Hepatocyte (in vitro differentiated cells): ENCODE results near the gene NPAS3.

Experiments used
- EZH2 ChIP-seq: fragments of 200-600 bp; sonication (generic); IDR thresholded peaks from 2 replicates; pipeline ENCODE4 v1.6.1; 2016; ENCODE audit warnings: antibody characterized with exemption, mild to moderate bottlenecking, borderline replicate concordance
- EZH2phosphoT487 ChIP-seq: fragments of 200-600 bp; sonication (generic); IDR thresholded peaks from one replicate; pipeline ENCODE4 v1.6.1; 2018; ENCODE audit warnings: antibody characterized with exemption, mild to moderate bottlenecking, low read depth, moderate library complexity; ENCODE audit not compliant: unreplicated experiment, severe bottlenecking
- TF ChIP-seq, protein P1 (sequence below): fragments of 200-600 bp; sonication (generic); IDR thresholded peaks from 2 replicates; pipeline ENCODE4 v1.5.1; 2016; ENCODE audit warnings: antibody characterized with exemption, mild to moderate bottlenecking; ENCODE audit not compliant: poor library complexity

DNA sequence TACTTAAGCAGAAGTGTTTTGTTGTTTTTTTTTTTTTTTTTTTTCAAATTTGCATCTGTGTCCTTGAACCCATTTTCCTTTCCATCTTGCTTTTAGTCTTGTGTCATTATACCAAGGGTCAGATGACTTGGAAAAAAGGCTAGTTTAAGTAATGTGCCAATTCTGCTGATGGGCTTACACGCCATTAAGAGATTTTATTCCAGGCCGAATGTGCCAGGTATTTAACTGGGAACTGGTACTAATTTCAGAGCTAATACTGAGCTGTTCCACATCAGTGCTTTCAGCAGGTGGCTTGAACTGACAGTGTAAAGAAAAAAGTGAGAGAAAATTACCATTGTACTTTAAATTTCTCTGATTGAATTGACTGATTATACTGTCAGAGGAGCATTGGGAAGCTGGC is 224.9 kb downstream of the NPAS3 start:
- TF ChIP-seq, protein P1, sequence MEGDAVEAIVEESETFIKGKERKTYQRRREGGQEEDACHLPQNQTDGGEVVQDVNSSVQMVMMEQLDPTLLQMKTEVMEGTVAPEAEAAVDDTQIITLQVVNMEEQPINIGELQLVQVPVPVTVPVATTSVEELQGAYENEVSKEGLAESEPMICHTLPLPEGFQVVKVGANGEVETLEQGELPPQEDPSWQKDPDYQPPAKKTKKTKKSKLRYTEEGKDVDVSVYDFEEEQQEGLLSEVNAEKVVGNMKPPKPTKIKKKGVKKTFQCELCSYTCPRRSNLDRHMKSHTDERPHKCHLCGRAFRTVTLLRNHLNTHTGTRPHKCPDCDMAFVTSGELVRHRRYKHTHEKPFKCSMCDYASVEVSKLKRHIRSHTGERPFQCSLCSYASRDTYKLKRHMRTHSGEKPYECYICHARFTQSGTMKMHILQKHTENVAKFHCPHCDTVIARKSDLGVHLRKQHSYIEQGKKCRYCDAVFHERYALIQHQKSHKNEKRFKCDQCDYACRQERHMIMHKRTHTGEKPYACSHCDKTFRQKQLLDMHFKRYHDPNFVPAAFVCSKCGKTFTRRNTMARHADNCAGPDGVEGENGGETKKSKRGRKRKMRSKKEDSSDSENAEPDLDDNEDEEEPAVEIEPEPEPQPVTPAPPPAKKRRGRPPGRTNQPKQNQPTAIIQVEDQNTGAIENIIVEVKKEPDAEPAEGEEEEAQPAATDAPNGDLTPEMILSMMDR = no peak
- TF ChIP-seq EZH2phosphoT487 (no peak), EZH2 (no peak)
